Measurements from ENCODE around the gene HSF2BP. TPM values are rescaled to one million over a fixed set of nuclear protein-coding genes. Genes with fewer than 3 reads are reported as not detected.
"Not testable (repeated sequence)": the region's sequence is repeated elsewhere in the genome, so short reads cannot be mapped to it uniquely, and the experiment has no call there.

HSF2BP gene
- total RNA-seq, 1 experiment from 2014 or later, result 4.6 TPM

DNA sequence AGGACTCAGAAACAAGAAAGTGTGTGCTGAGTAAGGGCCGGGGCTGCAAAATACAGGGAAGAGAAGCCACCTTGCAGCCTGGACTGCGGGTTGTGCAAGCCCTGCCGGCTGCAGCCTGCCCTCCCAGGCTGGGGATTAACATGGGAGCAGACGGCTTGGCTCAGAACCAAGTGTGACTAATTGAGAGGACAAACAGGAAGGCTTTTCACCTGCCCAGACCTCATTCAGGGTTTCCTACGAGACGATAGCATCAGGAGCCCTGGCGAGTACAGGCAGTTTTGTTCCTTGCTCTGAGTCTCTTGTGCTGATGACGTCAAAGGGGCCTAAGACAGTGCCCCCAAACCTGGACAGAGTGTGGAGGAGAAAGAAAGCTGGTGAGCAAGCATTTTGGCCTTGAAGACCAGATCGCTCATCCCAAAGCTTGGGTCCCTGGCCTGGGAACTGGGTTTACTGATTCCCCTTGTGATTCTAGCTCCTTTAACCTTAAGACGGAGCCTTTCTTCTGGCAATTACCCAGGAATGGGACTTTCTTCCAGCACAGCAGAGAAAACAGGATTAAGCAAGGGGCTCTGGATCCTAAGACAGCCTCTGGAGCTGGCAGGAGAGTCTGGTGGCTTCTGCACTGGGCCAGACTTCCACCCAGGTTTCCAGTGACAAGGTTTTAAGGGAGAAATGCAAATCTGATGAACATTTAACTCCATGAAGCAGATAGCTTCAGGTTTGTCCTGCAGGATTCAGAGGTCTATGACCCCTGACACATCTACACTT, 142.2 kb downstream of the HSF2BP start:
- H3F3A ChIP-seq (ENCODE audit: insufficient read depth, low read depth); H3K4me3 ChIP-seq; POLR2A ChIA-PET (ENCODE audit: unreplicated experiment); DNase-seq; H3K9me2 ChIP-seq (ENCODE audit: insufficient read depth); H3K4me1 ChIP-seq (replicated peaks; ENCODE audit: insufficient read depth); H3K4me2 ChIP-seq; CTCF ChIA-PET; H3K9me3 ChIP-seq (ENCODE audit: insufficient read depth, low read depth); H2AFZ ChIP-seq; H3K27me3 ChIP-seq (ENCODE audit: insufficient read depth, low read depth); H3K27ac ChIP-seq; H4K20me1 ChIP-seq (ENCODE audit: insufficient read depth); intact Hi-C loops (cut with micrococcal nuclease; ENCODE audit: unreplicated experiment); H3K36me3 ChIP-seq (ENCODE audit: low read depth); H3K79me2 ChIP-seq (ENCODE audit: low read depth): not testable (repeated sequence)
- TSS peak; percentile 39 for BruUV-seq (replicated peaks)

DNA sequence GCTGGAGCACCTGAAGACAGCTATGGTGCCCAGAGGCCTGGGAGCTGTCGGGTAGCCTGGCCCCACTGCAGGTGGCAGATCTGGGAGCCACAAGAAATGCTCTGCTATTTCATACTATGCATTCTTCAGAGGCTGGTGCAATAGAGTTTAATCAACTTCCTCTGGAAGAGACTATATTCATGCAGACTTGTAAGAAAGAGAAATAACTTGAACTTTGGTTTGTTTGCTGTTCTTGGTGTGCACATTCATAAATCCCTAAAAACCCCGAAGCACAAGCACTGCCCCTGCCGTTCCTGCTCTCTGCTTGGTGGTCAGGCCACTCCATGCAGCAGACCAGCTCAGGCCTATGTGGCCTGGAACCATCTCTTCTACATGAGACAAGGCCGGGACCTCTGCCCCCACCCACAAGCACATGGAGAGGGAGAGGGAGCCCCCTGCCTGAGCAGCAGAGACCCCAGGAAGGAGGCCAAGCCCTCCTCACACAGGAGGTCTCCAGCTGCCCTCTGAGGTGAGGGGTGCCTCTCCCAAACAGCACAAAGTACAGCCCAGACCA, 142.9 kb downstream of the HSF2BP start:
- BruUV-seq (replicated peaks); H3K27ac ChIP-seq; H3K9me3 ChIP-seq (ENCODE audit: insufficient read depth, low read depth); H3K4me1 ChIP-seq (replicated peaks; ENCODE audit: insufficient read depth); DNase-seq; H3F3A ChIP-seq (ENCODE audit: insufficient read depth, low read depth); intact Hi-C loops (cut with micrococcal nuclease; ENCODE audit: unreplicated experiment); H3K36me3 ChIP-seq (ENCODE audit: low read depth); H3K4me3 ChIP-seq; H3K4me2 ChIP-seq; H3K9me2 ChIP-seq (ENCODE audit: insufficient read depth); POLR2A ChIA-PET (ENCODE audit: unreplicated experiment); H3K27me3 ChIP-seq (ENCODE audit: insufficient read depth, low read depth); H2AFZ ChIP-seq; CTCF ChIA-PET; H3K79me2 ChIP-seq (ENCODE audit: low read depth); H4K20me1 ChIP-seq (ENCODE audit: insufficient read depth): not testable (repeated sequence)

DNA sequence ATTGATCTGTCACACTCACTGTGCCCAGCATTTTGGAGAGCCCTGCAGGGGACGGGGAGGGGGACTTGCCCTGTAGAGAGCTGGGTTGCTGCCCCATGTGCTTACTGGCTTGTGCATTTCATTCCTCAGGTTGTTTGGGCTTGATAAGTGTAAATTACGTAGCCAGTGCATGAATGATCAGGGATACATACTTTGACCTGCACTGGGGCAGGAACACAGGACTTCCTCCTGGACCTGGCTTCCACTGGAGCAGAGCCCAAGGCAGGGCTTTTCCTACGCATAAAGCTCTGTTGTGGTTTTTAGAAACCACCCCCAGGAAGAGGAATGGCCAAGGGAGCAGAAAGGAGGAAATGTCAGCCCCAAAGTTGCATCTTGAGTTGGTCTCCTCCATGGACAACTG, 144.5 kb downstream of the HSF2BP start:
- BruUV-seq (replicated peaks); CTCF ChIA-PET; H3K9me2 ChIP-seq (ENCODE audit: insufficient read depth); H3K27me3 ChIP-seq (ENCODE audit: insufficient read depth, low read depth); DNase-seq; H2AFZ ChIP-seq; H3F3A ChIP-seq (ENCODE audit: insufficient read depth, low read depth); intact Hi-C loops (cut with micrococcal nuclease; ENCODE audit: unreplicated experiment); H4K20me1 ChIP-seq (ENCODE audit: insufficient read depth); H3K27ac ChIP-seq; H3K4me1 ChIP-seq (replicated peaks; ENCODE audit: insufficient read depth); H3K79me2 ChIP-seq (ENCODE audit: low read depth); POLR2A ChIA-PET (ENCODE audit: unreplicated experiment); H3K4me3 ChIP-seq; H3K36me3 ChIP-seq (ENCODE audit: low read depth); H3K9me3 ChIP-seq (ENCODE audit: insufficient read depth, low read depth); H3K4me2 ChIP-seq: not testable (repeated sequence)

- DNase-seq; H3K27ac ChIP-seq; H3K4me2 ChIP-seq; H3K9me2 ChIP-seq (ENCODE audit: insufficient read depth); H2AFZ ChIP-seq; H3K36me3 ChIP-seq (ENCODE audit: low read depth); H3F3A ChIP-seq (ENCODE audit: insufficient read depth, low read depth); H3K4me1 ChIP-seq (replicated peaks; ENCODE audit: insufficient read depth); intact Hi-C loops (cut with micrococcal nuclease; ENCODE audit: unreplicated experiment); CTCF ChIA-PET; H3K27me3 ChIP-seq (ENCODE audit: insufficient read depth, low read depth); H3K4me3 ChIP-seq; H4K20me1 ChIP-seq (ENCODE audit: insufficient read depth); H3K79me2 ChIP-seq (ENCODE audit: low read depth); BruUV-seq (replicated peaks); POLR2A ChIA-PET (ENCODE audit: unreplicated experiment); H3K9me3 ChIP-seq (ENCODE audit: insufficient read depth, low read depth): not testable (repeated sequence)
Measured at GRCh38 chr21:43513023-43513422, 146.3 kb downstream of the HSF2BP start.

DNA sequence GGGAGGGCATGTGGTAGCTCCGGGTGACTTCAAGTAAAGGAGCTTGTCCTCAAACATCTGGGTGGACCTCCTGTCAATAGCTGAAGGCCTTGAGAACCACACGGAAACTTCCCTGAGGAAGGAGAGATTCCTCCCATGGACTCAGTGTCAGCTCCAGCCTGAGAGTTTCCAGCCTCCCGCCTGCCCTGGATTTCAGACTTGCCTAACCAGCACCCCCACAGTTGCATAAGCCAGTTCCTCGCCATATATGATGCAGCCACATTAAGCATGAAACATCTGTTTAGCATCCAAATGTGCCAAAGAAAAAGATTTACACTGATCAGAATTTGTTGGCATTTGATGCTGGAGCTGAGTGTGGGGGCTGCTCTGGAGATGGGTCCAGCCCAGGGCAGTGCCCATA, 148.1 kb downstream of the HSF2BP start:
- H3K36me3 ChIP-seq (ENCODE audit: low read depth); H4K20me1 ChIP-seq (ENCODE audit: insufficient read depth); H3K4me1 ChIP-seq (replicated peaks; ENCODE audit: insufficient read depth); POLR2A ChIA-PET (ENCODE audit: unreplicated experiment); H3K27ac ChIP-seq; H3K4me2 ChIP-seq; H3K4me3 ChIP-seq; intact Hi-C loops (cut with micrococcal nuclease; ENCODE audit: unreplicated experiment); DNase-seq; H3K79me2 ChIP-seq (ENCODE audit: low read depth); H3K27me3 ChIP-seq (ENCODE audit: insufficient read depth, low read depth); BruUV-seq (replicated peaks); H3K9me2 ChIP-seq (ENCODE audit: insufficient read depth); CTCF ChIA-PET; H2AFZ ChIP-seq; H3F3A ChIP-seq (ENCODE audit: insufficient read depth, low read depth); H3K9me3 ChIP-seq (ENCODE audit: insufficient read depth, low read depth): not testable (repeated sequence)

DNA sequence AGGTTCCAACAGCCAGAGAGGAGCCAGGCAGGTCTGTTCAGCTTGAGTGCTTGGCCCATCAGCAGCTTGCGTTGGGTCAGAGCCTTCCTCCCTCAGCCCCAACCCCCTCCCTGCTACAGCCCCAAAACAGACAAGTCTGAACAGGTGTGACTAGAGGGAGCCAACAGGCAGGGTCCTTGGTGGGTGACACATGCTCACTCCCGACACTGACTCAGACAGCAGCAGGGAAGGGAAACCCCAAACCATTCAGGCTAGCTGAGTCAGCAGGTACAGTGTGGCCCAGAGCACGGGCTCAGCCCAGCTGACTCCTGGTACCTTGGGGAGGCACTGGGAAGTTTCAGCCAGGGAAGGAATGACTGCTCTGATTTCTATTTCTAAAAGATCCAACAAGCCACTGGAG, 148.6 kb downstream of the HSF2BP start:
- BruUV-seq (replicated peaks); H3K27ac ChIP-seq; intact Hi-C loops (cut with micrococcal nuclease; ENCODE audit: unreplicated experiment); H3K36me3 ChIP-seq (ENCODE audit: low read depth); H3K4me2 ChIP-seq; H3K9me3 ChIP-seq (ENCODE audit: insufficient read depth, low read depth); H3F3A ChIP-seq (ENCODE audit: insufficient read depth, low read depth); DNase-seq; H2AFZ ChIP-seq; H3K4me1 ChIP-seq (replicated peaks; ENCODE audit: insufficient read depth); H3K27me3 ChIP-seq (ENCODE audit: insufficient read depth, low read depth); H3K9me2 ChIP-seq (ENCODE audit: insufficient read depth); CTCF ChIA-PET; H3K4me3 ChIP-seq; H3K79me2 ChIP-seq (ENCODE audit: low read depth); H4K20me1 ChIP-seq (ENCODE audit: insufficient read depth); POLR2A ChIA-PET (ENCODE audit: unreplicated experiment): not testable (repeated sequence)

DNA sequence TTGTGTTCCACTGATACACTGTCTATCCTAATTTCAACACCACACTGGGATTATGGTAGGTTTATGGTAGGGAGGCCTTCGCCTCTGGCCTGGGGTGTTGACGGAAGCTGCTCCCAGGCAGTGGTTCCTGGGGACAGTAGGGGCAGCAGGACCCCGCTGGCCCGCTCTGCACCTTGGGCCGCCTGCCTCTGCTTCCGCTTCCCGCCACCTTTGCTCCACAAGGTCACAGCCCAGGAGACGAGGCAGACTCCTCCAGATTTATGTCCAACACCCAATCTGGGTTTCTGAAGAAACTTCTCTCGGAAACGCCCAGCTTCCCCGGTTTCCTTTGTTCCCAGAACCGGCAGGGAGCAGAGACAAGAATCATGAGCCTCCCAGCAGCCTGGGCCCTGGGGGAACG, 155.4 kb downstream of the HSF2BP start:
- TSS peak; percentile 76 for BruUV-seq (replicated peaks)
- H4K20me1 ChIP-seq (ENCODE audit: insufficient read depth); H3K4me2 ChIP-seq; POLR2A ChIA-PET (ENCODE audit: unreplicated experiment); H3K4me3 ChIP-seq; intact Hi-C loops (cut with micrococcal nuclease; ENCODE audit: unreplicated experiment); H3K79me2 ChIP-seq (ENCODE audit: low read depth); H3F3A ChIP-seq (ENCODE audit: insufficient read depth, low read depth); H3K27me3 ChIP-seq (ENCODE audit: insufficient read depth, low read depth); H3K9me2 ChIP-seq (ENCODE audit: insufficient read depth); CTCF ChIA-PET; H3K9me3 ChIP-seq (ENCODE audit: insufficient read depth, low read depth); H2AFZ ChIP-seq; H3K4me1 ChIP-seq (replicated peaks; ENCODE audit: insufficient read depth); DNase-seq; H3K36me3 ChIP-seq (ENCODE audit: low read depth); H3K27ac ChIP-seq: not testable (repeated sequence)

All from PC-9 (cell line).